Epithelial cell of proximal tubule (primary cell): ENCODE results near the gene TSPAN4. TPM values are rescaled to one million over a fixed set of nuclear protein-coding genes. Genes with fewer than 3 reads are reported as not detected.

Experiments
- DNase-seq: peaks from one replicate; pipeline ENCODE4 v3.0.0-alpha.2; 2011; ENCODE audit warnings: low read depth
- H3K4me3 ChIP-seq: 2 replicates; pipeline ENCODE4 v1.5.1; 2011; ENCODE audit warnings: low read depth, mild to moderate bottlenecking, low read length
- CTCF ChIP-seq: conservative IDR thresholded peaks from 2 replicates; pipeline ENCODE4 v1.5.1; 2012; ENCODE audit warnings: low read depth, mild to moderate bottlenecking, low read length
- total RNA-seq: library from RNA; depleted of rRNA; stranded (reverse); fragments of >200 nt; gene quantifications from 2 replicates; pipeline ENCODE4 v1.2.3, GENCODE V29; 2015

The TSPAN4 gene
- total RNA-seq, 1 donor from 2014 or later = 118 TPM

DNA sequence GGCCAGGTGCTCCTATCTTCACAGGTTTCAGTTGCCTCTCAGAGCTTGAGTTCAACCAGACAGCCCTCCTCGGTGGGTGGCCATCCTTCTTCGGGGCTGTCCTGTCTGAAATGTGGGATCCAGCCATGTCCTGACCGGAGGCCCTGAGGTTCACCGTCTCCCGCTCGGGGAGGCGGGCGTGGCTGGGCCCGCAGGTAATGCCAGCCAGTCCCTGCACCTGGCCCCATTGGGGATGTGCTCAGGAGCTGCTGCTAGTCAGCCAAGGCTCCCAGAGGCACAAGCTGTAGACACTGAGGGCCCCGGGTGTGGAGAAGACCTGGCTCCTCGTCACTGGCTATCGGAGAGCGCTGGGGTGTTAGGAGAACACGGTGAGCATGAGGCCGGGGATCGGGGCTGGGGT is 32.6 kb downstream of the TSPAN4 start:
- DNase-seq = no peak
- no peak for TF ChIP-seq CTCF
- H3K4me3 ChIP-seq = no peak overlapping the region

DNA sequence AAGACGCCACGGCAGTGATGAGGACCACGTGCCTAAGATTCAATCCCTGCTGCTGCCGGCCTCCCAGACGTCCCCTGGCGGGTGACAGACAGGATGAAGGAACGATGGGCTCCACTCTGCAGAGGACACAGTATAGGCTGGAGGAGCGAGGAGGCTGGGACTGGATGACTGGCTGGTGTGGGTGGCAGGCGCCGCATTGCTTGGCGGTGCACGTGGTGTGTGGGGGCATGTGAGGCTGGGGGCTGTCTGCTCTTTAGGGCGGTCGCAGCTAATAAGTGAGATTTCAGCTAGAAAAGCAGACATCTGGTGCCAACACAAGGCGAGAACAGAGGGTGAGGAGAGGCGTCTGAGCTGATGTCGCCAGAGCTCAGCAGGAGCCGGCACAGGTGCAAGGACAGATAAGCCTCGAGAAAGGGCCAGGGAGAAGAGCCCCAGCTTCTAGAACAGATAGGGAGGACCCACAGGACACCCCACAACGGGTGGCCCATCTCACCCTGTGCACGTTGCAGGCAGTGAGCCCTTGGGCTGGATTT is 33.2 kb downstream of the TSPAN4 start:
- TF ChIP-seq CTCF = no peak
- H3K4me3 ChIP-seq = no peak overlapping the region
- DNase-seq = no peak

GRCh38 chr11:876545-876944 is 33.9 kb downstream of the TSPAN4 start:
- no peak for TF ChIP-seq CTCF
- DNase-seq = no peak
- no peak overlapping the region for H3K4me3 ChIP-seq

GRCh38 chr11:877565-877964 is 34.9 kb downstream of the TSPAN4 start:
- no peak for DNase-seq
- no peak for TF ChIP-seq CTCF
- no peak overlapping the region for H3K4me3 ChIP-seq

DNA sequence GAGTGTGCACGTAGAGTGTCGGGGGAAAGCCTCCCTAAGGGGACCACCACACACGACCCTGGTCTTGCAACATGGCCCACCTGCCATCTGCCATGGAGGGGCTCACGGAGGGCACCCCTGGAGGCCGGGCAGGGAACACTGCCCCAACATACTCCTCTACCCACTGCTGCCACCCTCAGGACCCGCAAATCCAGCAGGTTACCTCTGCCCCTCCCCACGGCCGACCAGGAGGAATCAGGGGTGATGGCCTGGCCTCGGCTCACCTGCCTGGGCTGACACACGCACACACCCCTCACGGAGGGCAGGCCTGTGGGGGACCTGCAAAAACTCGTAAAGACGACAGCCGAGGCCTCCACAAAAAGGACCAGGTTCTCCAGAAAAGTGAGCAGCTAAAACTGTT is 37.8 kb downstream of the TSPAN4 start:
- H3K4me3 ChIP-seq = no peak overlapping the region
- no peak for TF ChIP-seq CTCF
- no peak for DNase-seq

DNA sequence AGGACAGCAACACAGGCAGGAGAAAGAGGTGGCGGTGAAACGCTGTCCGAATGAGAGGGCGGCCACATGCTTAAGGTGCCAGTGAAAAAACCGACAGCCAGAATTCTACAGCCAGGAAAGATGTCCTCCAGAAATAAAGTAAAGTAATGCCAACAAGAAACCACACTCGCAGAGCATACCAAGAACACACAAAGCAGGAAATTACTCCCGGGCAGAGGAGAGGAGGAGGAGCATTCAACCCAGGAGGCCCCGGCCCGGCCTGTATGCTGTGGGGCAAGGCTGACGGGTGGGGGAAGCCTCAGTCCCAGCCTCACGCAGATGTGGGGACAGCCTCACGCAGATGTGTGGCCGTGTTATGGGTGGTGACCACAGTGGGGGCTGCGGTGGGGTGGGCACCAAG is 39.9 kb downstream of the TSPAN4 start:
- no peak overlapping the region for H3K4me3 ChIP-seq
- TF ChIP-seq CTCF = no peak
- no peak for DNase-seq

GRCh38 chr11:883527-883926 is 40.9 kb downstream of the TSPAN4 start:
- no peak for DNase-seq
- no peak for TF ChIP-seq CTCF
- no peak overlapping the region for H3K4me3 ChIP-seq
